Measurements from ENCODE around the gene FLYWCH1. TPM values are rescaled to one million over a fixed set of nuclear protein-coding genes. Genes with fewer than 3 reads are reported as not detected.

FLYWCH1 gene
- polyA plus RNA-seq, 3 donors: 5.0 to 42.7 (median 7.1) TPM

DNA sequence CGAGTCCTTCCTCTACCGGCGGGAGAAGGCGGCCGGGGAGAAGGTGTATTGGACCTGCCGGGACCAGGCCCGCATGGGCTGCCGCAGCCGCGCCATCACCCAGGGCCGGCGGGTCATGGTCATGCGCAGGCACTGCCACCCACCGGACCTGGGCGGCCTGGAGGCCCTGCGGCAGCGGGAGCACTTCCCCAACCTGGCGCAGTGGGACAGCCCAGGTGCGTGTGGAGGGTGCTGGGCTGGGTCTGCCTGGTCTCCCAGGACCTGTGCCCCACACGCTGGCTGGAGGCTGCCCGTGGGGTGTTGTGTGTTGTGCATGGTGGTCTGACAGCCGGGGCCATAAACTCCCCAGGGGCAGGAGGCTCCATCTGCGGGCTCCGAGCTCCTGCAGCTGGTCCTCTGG is 25.4 kb downstream of the FLYWCH1 start:
- Mint-ChIP-seq H3K4me3 (no peak overlapping the region), H3K27me3 (ENCODE audit: low read depth in 3 of 3) (peaks cover 0 to 2% (median 0%) of the 10 kb centered on the region in 3 donors), H3K27ac (no peak overlapping the region), H3K9me3 (no peaks in the 10 kb centered on the region), H3K4me1 (no peaks in the 10 kb centered on the region), H3K36me3 (peaks cover 60 to 90% of the 10 kb centered on the region in 2 donors)
- intact Hi-C loops (cut with micrococcal nuclease): no loop called here
- Histone ChIP-seq H3K9ac (ENCODE audit: insufficient read depth, low read length, poor library complexity, severe bottlenecking) (no peak overlapping the region), H3K4me1 (ENCODE audit: control insufficient read depth in 1 of 2, insufficient read depth in 2 of 2, low read length in 2 of 2) (no peaks in the 10 kb centered on the region), H4K20me1 (ENCODE audit: insufficient read depth, low read length) (no peaks in the 10 kb centered on the region), H3K27me3 (ENCODE audit: control insufficient read depth in 2 of 2, insufficient read depth in 2 of 2, low read length in 2 of 2) (no peaks in the 10 kb centered on the region), H2AFZ (ENCODE audit: insufficient read depth, low read depth, low read length, poor library complexity, severe bottlenecking) (no peak overlapping the region), H3K9me3 (replicated peaks in 1 of 2; ENCODE audit: control insufficient read depth in 1 of 2, insufficient read depth in 1 of 2, low read length in 2 of 2) (no peaks in the 10 kb centered on the region), H3K79me2 (ENCODE audit: insufficient read depth, low read length) (no peaks in the 10 kb centered on the region), H3K4me2 (replicated peaks; ENCODE audit: extremely low read depth, low read length, poor library complexity, severe bottlenecking) (no peak overlapping the region), H3K4me3 (replicated peaks in 1 of 3; ENCODE audit: low read depth in 2 of 3, low read length in 3 of 3) (no peak overlapping the region), H3K36me3 (replicated peaks in 1 of 2; ENCODE audit: control insufficient read depth in 1 of 2, insufficient read depth in 2 of 2, low read length in 2 of 2) (peaks cover 52 to 88% of the 10 kb centered on the region in 2 donors), H3K27ac (ENCODE audit: low read depth in 1 of 2, low read length in 2 of 2) (no peak overlapping the region)
- TF ChIP-seq, protein P1, sequence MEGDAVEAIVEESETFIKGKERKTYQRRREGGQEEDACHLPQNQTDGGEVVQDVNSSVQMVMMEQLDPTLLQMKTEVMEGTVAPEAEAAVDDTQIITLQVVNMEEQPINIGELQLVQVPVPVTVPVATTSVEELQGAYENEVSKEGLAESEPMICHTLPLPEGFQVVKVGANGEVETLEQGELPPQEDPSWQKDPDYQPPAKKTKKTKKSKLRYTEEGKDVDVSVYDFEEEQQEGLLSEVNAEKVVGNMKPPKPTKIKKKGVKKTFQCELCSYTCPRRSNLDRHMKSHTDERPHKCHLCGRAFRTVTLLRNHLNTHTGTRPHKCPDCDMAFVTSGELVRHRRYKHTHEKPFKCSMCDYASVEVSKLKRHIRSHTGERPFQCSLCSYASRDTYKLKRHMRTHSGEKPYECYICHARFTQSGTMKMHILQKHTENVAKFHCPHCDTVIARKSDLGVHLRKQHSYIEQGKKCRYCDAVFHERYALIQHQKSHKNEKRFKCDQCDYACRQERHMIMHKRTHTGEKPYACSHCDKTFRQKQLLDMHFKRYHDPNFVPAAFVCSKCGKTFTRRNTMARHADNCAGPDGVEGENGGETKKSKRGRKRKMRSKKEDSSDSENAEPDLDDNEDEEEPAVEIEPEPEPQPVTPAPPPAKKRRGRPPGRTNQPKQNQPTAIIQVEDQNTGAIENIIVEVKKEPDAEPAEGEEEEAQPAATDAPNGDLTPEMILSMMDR (IDR thresholded peaks at IDR 0.05): no peak
- WGBS (ENCODE audit: insufficient coverage): 95% methylated on average over 18 of the region's 24 CpGs
- no peak for DNase-seq

DNA sequence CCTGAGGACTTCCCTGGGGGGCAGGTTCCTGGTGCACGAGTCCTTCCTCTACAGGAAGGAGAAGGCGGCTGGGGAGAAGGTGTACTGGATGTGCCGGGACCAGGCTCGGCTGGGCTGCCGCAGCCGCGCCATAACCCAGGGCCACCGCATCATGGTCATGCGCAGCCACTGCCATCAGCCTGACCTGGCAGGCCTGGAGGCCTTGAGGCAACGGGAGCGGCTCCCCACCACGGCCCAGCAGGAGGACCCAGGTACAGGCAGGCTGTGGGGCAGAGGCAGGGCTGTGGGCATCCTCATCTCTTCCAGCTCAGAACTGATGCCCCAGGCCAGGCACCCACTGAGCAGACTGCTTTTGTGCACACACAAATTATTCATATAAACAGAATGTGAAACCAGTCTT is 26.5 kb downstream of the FLYWCH1 start:
- Mint-ChIP-seq H3K27ac (peak overlapping the region in 1 of 7 donors; percentile 25), H3K4me1 (no peaks in the 10 kb centered on the region), H3K36me3 (peaks cover 61 to 90% of the 10 kb centered on the region in 2 donors), H3K27me3 (ENCODE audit: low read depth in 3 of 3) (peaks cover 0 to 2% (median 0%) of the 10 kb centered on the region in 3 donors), H3K9me3 (no peaks in the 10 kb centered on the region), H3K4me3 (no peak overlapping the region)
- TF ChIP-seq, protein P1 (IDR thresholded peaks at IDR 0.05): no peak
- intact Hi-C loops (cut with micrococcal nuclease): no loop called here
- DNase-seq: no peak
- WGBS (ENCODE audit: insufficient coverage): 93% methylated on average over 7 of the region's 12 CpGs
- Histone ChIP-seq H3K9me3 (replicated peaks in 1 of 2; ENCODE audit: control insufficient read depth in 1 of 2, insufficient read depth in 1 of 2, low read length in 2 of 2) (no peaks in the 10 kb centered on the region), H3K4me1 (ENCODE audit: control insufficient read depth in 1 of 2, insufficient read depth in 2 of 2, low read length in 2 of 2) (no peaks in the 10 kb centered on the region), H3K4me3 (replicated peaks in 1 of 3; ENCODE audit: low read depth in 2 of 3, low read length in 3 of 3) (no peak overlapping the region), H4K20me1 (ENCODE audit: insufficient read depth, low read length) (no peaks in the 10 kb centered on the region), H3K4me2 (replicated peaks; ENCODE audit: extremely low read depth, low read length, poor library complexity, severe bottlenecking) (no peak overlapping the region), H3K79me2 (ENCODE audit: insufficient read depth, low read length) (no peaks in the 10 kb centered on the region), H2AFZ (ENCODE audit: insufficient read depth, low read depth, low read length, poor library complexity, severe bottlenecking) (no peak overlapping the region), H3K36me3 (replicated peaks in 1 of 2; ENCODE audit: control insufficient read depth in 1 of 2, insufficient read depth in 2 of 2, low read length in 2 of 2) (peaks cover 56 to 95% of the 10 kb centered on the region in 2 donors), H3K27ac (ENCODE audit: low read depth in 1 of 2, low read length in 2 of 2) (no peak overlapping the region), H3K27me3 (ENCODE audit: control insufficient read depth in 2 of 2, insufficient read depth in 2 of 2, low read length in 2 of 2) (no peaks in the 10 kb centered on the region), H3K9ac (ENCODE audit: insufficient read depth, low read length, poor library complexity, severe bottlenecking) (no peak overlapping the region)

All from CD14-positive monocyte (primary cell).